ENCODE data around the gene CLASP1. TPM values are rescaled to one million over a fixed set of nuclear protein-coding genes. Genes with fewer than 3 reads are reported as not detected.

The CLASP1 gene
- total RNA-seq, 1 donor from 2014 or later: 71.7 TPM

- H3K27ac Mint-ChIP-seq: no peak overlapping the region
- intact Hi-C loops (cut with micrococcal nuclease): no loop called here
- H3K27me3 Mint-ChIP-seq (ENCODE audit: low read depth): no peaks in the 10 kb centered on the region
- no peak for DNase-seq (ENCODE audit: low spot score)
- H3K36me3 Mint-ChIP-seq (ENCODE audit: low read depth): peaks cover 12% of the 10 kb centered on the region
- H3K4me1 Mint-ChIP-seq (ENCODE audit: low read depth): peaks cover 22% of the 10 kb centered on the region
- no peaks in the 10 kb centered on the region for H3K9me3 Mint-ChIP-seq
- no peak overlapping the region for H3K4me3 Mint-ChIP-seq (ENCODE audit: low read depth)
These were observed 173.3 kb downstream of the CLASP1 start for GRCh38 chr2:121475811-121476571.

GRCh38 chr2:121473512-121473911 is 175.8 kb downstream of the CLASP1 start:
- peaks cover 22% of the 10 kb centered on the region for H3K4me1 Mint-ChIP-seq (ENCODE audit: low read depth)
- peak overlapping the region; percentile 8 for H3K27ac Mint-ChIP-seq
- H3K4me3 Mint-ChIP-seq (ENCODE audit: low read depth): no peak overlapping the region
- H3K27me3 Mint-ChIP-seq (ENCODE audit: low read depth): no peaks in the 10 kb centered on the region
- H3K9me3 Mint-ChIP-seq: no peaks in the 10 kb centered on the region
- H3K36me3 Mint-ChIP-seq (ENCODE audit: low read depth): peaks cover 32% of the 10 kb centered on the region
- intact Hi-C loops (cut with micrococcal nuclease): no loop called here
- DNase-seq (ENCODE audit: low spot score): no peak

GRCh38 chr2:121472470-121472993 is 176.7 kb downstream of the CLASP1 start:
- no peak overlapping the region for H3K4me3 Mint-ChIP-seq (ENCODE audit: low read depth)
- peaks cover 22% of the 10 kb centered on the region for H3K4me1 Mint-ChIP-seq (ENCODE audit: low read depth)
- no peak overlapping the region for H3K27ac Mint-ChIP-seq
- DNase-seq (ENCODE audit: low spot score): no peak
- intact Hi-C loops (cut with micrococcal nuclease): no loop called here
- peaks cover 42% of the 10 kb centered on the region for H3K36me3 Mint-ChIP-seq (ENCODE audit: low read depth)
- no peaks in the 10 kb centered on the region for H3K9me3 Mint-ChIP-seq
- no peaks in the 10 kb centered on the region for H3K27me3 Mint-ChIP-seq (ENCODE audit: low read depth)

- no peak for DNase-seq (ENCODE audit: low spot score)
- no peak overlapping the region for H3K27ac Mint-ChIP-seq
- no peaks in the 10 kb centered on the region for H3K9me3 Mint-ChIP-seq
- intact Hi-C loops (cut with micrococcal nuclease): no loop called here
- H3K4me3 Mint-ChIP-seq (ENCODE audit: low read depth): no peak overlapping the region
- H3K4me1 Mint-ChIP-seq (ENCODE audit: low read depth): peaks cover 21% of the 10 kb centered on the region
- H3K27me3 Mint-ChIP-seq (ENCODE audit: low read depth): no peaks in the 10 kb centered on the region
- H3K36me3 Mint-ChIP-seq (ENCODE audit: low read depth): peaks cover 49% of the 10 kb centered on the region
These were observed 177.5 kb downstream of the CLASP1 start for GRCh38 chr2:121471532-121472469.

GRCh38 chr2:121470917-121471316 is 178.3 kb downstream of the CLASP1 start:
- H3K4me1 Mint-ChIP-seq (ENCODE audit: low read depth): peaks cover 14% of the 10 kb centered on the region
- H3K9me3 Mint-ChIP-seq: no peaks in the 10 kb centered on the region
- DNase-seq (ENCODE audit: low spot score): no peak
- H3K36me3 Mint-ChIP-seq (ENCODE audit: low read depth): peaks cover 58% of the 10 kb centered on the region
- H3K27ac Mint-ChIP-seq: no peak overlapping the region
- no peak overlapping the region for H3K4me3 Mint-ChIP-seq (ENCODE audit: low read depth)
- intact Hi-C loops (cut with micrococcal nuclease): no loop called here
- no peaks in the 10 kb centered on the region for H3K27me3 Mint-ChIP-seq (ENCODE audit: low read depth)

- peaks cover 70% of the 10 kb centered on the region for H3K36me3 Mint-ChIP-seq (ENCODE audit: low read depth)
- no peak for DNase-seq (ENCODE audit: low spot score)
- intact Hi-C loops (cut with micrococcal nuclease): no loop called here
- H3K9me3 Mint-ChIP-seq: no peaks in the 10 kb centered on the region
- H3K27ac Mint-ChIP-seq: no peak overlapping the region
- H3K4me3 Mint-ChIP-seq (ENCODE audit: low read depth): no peak overlapping the region
- H3K4me1 Mint-ChIP-seq (ENCODE audit: low read depth): peaks cover 12% of the 10 kb centered on the region
- H3K27me3 Mint-ChIP-seq (ENCODE audit: low read depth): no peaks in the 10 kb centered on the region
These were observed 179.9 kb downstream of the CLASP1 start for GRCh38 chr2:121469356-121469755.

- no peaks in the 10 kb centered on the region for H3K9me3 Mint-ChIP-seq
- H3K4me1 Mint-ChIP-seq (ENCODE audit: low read depth): peaks cover 12% of the 10 kb centered on the region
- no peak overlapping the region for H3K27ac Mint-ChIP-seq
- H3K27me3 Mint-ChIP-seq (ENCODE audit: low read depth): no peaks in the 10 kb centered on the region
- intact Hi-C loops (cut with micrococcal nuclease): no loop called here
- H3K36me3 Mint-ChIP-seq (ENCODE audit: low read depth): peaks cover 70% of the 10 kb centered on the region
- H3K4me3 Mint-ChIP-seq (ENCODE audit: low read depth): no peak overlapping the region
- no peak for DNase-seq (ENCODE audit: low spot score)
These were observed 180.3 kb downstream of the CLASP1 start for GRCh38 chr2:121468936-121469335.

GRCh38 chr2:121459291-121459690 is 190.0 kb downstream of the CLASP1 start:
- Mint-ChIP-seq H3K27me3 (ENCODE audit: low read depth) (no peaks in the 10 kb centered on the region), H3K4me1 (ENCODE audit: low read depth) (no peaks in the 10 kb centered on the region)

GRCh38 chr2:121456325-121456724 is 192.9 kb downstream of the CLASP1 start:
- Mint-ChIP-seq H3K27ac (no peak overlapping the region), H3K36me3 (ENCODE audit: low read depth) (peaks cover 43% of the 10 kb centered on the region), H3K4me3 (ENCODE audit: low read depth) (no peak overlapping the region), H3K9me3 (no peaks in the 10 kb centered on the region), H3K4me1 (ENCODE audit: low read depth) (no peaks in the 10 kb centered on the region), H3K27me3 (ENCODE audit: low read depth) (no peaks in the 10 kb centered on the region)
- intact Hi-C loops (cut with micrococcal nuclease): no loop called here
- no peak for DNase-seq (ENCODE audit: low spot score)

More at GRCh38 chr2:121459291-121459690, 190.0 kb downstream of the CLASP1 start:
- intact Hi-C loops (cut with micrococcal nuclease): no loop called here
- H3K27ac Mint-ChIP-seq: no peak overlapping the region
- no peak overlapping the region for H3K4me3 Mint-ChIP-seq (ENCODE audit: low read depth)
- H3K36me3 Mint-ChIP-seq (ENCODE audit: low read depth): peaks cover 41% of the 10 kb centered on the region
- DNase-seq (ENCODE audit: low spot score): no peak
- H3K9me3 Mint-ChIP-seq: no peaks in the 10 kb centered on the region

- Mint-ChIP-seq H3K4me3 (ENCODE audit: low read depth) (no peak overlapping the region), H3K9me3 (no peaks in the 10 kb centered on the region), H3K27me3 (ENCODE audit: low read depth) (no peaks in the 10 kb centered on the region), H3K27ac (no peak overlapping the region), H3K4me1 (ENCODE audit: low read depth) (no peaks in the 10 kb centered on the region), H3K36me3 (ENCODE audit: low read depth) (peaks cover 47% of the 10 kb centered on the region)
- intact Hi-C loops (cut with micrococcal nuclease): no loop called here
- DNase-seq (ENCODE audit: low spot score): no peak
These were observed 193.8 kb downstream of the CLASP1 start for GRCh38 chr2:121455446-121455845.

GRCh38 chr2:121454549-121455090 is 194.6 kb downstream of the CLASP1 start:
- H3K4me3 Mint-ChIP-seq (ENCODE audit: low read depth): no peak overlapping the region
- H3K4me1 Mint-ChIP-seq (ENCODE audit: low read depth): no peaks in the 10 kb centered on the region
- no peaks in the 10 kb centered on the region for H3K27me3 Mint-ChIP-seq (ENCODE audit: low read depth)
- H3K9me3 Mint-ChIP-seq: no peaks in the 10 kb centered on the region
- no peak for DNase-seq (ENCODE audit: low spot score)
- intact Hi-C loops (cut with micrococcal nuclease): no loop called here
- H3K27ac Mint-ChIP-seq: no peak overlapping the region
- H3K36me3 Mint-ChIP-seq (ENCODE audit: low read depth): peaks cover 50% of the 10 kb centered on the region

GRCh38 chr2:121451398-121451797 is 197.9 kb downstream of the CLASP1 start:
- H3K36me3 Mint-ChIP-seq (ENCODE audit: low read depth): peaks cover 72% of the 10 kb centered on the region
- no peak overlapping the region for H3K27ac Mint-ChIP-seq
- no peaks in the 10 kb centered on the region for H3K9me3 Mint-ChIP-seq
- intact Hi-C loops (cut with micrococcal nuclease): no loop called here
- H3K27me3 Mint-ChIP-seq (ENCODE audit: low read depth): no peaks in the 10 kb centered on the region
- no peaks in the 10 kb centered on the region for H3K4me1 Mint-ChIP-seq (ENCODE audit: low read depth)
- DNase-seq (ENCODE audit: low spot score): no peak
- no peak overlapping the region for H3K4me3 Mint-ChIP-seq (ENCODE audit: low read depth)
